GM18909 (cell line): Measurements from ENCODE around the gene MAP2K5.

Source experiments
- ATAC-seq: cut with Tn5 transposase; IDR thresholded peaks from one replicate; pipeline ENCODE4 v1.9.1; 2021; ENCODE audit warnings: mild to moderate bottlenecking; ENCODE audit not compliant: unreplicated experiment, poor library complexity

The MAP2K5 gene

GRCh38 chr15:67716171-67716570 is 173.7 kb downstream of the MAP2K5 start:
- ATAC-seq: no peak

DNA sequence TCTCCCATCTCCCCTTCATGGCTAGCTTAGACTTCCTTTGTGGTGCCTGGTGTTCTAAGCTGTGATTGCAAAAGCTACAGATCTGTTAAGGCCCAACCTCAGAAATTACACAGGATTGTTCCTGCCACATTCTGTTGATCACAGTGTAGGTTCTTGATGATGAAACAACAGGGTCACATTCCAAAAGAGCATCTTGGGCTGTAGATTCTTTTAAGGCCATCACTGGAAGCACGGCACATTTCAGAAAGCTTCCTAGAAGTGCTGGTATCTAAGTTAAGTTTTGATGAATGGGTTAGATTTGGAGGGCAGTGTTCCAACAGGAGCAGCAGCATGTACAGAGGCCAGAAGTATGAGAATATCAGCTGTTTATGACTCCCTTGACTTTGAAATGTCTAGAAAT is 175.3 kb downstream of the MAP2K5 start:
- ATAC-seq: no peak

DNA sequence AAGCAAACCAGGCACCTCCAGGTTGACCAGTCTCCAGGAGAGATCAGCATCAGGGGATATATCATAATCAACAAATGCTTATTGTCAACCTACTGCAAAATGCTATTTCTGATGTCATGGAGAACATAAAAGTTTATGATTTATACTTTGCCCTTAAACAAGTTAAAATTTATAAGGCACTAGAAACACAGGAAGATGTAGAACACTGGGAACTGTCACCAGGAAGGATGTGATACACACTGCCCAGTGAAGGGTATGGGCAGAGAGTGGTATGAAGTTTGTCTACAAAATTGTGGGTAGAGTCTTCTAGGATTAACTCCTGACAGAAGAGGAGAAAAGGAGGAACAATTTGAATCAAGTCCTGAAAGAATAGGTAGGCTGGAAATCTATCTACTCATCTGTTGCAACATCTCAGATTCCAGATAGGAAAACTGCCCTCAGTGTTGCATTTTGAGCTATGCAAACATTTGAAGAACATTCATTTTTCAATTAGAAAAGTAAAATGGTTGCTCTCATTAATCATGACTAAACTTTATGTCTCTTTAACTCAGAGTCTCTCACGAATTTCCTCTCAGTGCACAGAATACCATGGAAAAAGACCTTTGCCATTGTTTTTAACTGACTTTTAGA is 176.9 kb downstream of the MAP2K5 start:
- ATAC-seq: no peak

DNA sequence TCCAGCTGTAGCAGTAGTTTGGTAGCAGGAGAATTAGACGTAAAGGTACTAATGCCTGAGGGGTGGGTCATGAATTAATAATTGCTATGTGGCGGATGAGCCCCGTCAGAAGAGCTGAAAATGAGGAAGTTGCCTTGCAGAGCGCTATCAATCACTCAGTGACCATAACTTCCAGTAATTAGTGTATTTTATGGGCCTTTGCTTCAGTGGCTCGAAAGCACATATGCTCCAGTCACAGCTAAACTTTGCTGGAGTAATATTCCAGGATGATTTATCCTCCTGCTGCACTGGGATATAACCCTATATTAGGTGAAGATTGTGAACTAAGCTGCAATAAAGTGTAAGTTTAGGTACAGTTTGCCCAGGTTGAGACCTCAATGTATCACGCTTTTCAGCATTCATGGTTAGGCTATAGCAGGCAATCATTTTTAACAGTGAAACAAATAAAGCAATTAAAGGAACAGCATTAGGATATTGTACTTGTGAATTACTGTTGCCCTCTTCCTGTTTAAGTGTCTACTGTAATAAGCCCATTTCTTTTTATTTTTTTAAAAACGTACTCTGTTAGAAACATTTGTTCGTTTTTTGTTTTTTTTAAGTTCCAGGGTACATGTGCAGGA is 178.2 kb downstream of the MAP2K5 start:
- no peak for ATAC-seq

DNA sequence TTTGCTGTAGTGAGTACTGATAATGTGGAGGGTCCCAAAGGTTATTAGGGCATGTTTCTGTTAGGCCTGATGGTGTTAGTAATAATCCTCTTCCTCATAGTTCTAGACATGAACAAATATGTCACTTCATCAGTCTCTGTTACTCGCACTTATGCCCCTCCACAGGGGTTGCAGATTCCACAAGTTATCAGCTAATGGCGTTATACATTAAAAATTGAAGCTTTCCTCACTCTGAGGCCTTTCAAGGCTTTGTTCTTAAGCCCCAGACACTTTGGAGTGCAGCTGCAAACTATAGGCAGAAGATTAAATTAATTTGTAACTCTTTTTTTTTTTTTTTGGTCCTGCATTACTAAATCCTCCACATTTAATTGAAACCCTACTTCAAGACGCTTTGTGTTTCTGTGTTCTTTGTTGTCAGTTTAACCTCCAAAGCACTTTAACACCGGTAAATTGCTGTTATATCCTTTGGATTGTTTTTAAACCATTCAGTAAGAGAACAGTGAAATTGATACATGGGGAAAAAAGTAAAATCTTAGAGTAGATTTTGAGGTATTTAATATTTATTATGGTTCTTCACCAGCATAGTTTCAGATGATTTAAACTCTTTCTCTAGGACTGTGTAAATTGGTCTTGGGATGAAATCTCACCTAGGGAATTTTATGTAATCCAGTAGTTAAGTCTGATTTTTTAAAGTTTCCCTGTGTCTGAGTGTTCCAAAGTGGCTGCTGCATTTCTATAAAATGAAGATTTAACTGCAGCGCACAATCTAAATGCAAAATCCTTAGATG is 179.7 kb downstream of the MAP2K5 start:
- no peak for ATAC-seq

DNA sequence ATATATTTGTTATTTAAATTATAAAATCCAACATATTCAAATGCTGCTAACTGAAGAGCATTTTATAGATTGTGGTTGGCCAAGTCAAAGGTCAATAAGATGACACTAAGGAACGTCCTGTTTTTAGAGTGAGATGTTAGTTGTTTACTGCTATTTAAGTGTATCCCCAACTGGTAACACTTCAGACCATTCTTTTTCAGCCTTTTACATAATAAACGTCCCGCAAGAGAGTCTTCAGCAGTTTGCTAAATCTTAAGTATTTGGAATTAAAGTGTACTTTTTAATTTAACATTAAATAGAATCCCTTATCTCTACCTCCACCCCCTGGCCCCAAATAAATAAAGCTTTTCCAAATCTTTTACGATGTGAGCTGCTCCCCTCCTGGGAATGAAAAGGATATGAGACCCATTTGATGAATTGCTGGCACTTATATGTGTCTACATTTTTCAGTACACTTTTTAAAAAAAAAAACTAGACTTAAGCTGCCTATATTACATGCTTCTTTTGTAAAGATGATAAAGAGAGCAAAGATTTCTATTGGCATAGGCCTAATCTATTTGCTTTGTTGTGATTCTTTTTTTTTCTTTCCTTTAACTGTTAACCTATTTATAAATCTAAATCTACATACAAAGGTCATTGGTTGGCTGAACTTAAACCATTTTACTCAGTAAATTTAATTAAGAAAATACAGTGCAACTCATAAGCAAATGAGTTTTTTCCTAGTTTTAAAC is 181.0 kb downstream of the MAP2K5 start:
- no peak for ATAC-seq

GRCh38 chr15:67724691-67725375 is 182.3 kb downstream of the MAP2K5 start:
- ATAC-seq: no peak

GRCh38 chr15:67730135-67730534 is 187.6 kb downstream of the MAP2K5 start:
- no peak for ATAC-seq

GRCh38 chr15:67731112-67731721 is 188.7 kb downstream of the MAP2K5 start:
- no peak for ATAC-seq

- no peak for ATAC-seq
Measured at GRCh38 chr15:67732164-67732563, 189.7 kb downstream of the MAP2K5 start.

GRCh38 chr15:67732671-67733374 is 190.3 kb downstream of the MAP2K5 start:
- ATAC-seq: no peak

- ATAC-seq: no peak
Measured at GRCh38 chr15:67735896-67736295, 193.4 kb downstream of the MAP2K5 start.

GRCh38 chr15:67736810-67737209 is 194.3 kb downstream of the MAP2K5 start:
- no peak for ATAC-seq

DNA sequence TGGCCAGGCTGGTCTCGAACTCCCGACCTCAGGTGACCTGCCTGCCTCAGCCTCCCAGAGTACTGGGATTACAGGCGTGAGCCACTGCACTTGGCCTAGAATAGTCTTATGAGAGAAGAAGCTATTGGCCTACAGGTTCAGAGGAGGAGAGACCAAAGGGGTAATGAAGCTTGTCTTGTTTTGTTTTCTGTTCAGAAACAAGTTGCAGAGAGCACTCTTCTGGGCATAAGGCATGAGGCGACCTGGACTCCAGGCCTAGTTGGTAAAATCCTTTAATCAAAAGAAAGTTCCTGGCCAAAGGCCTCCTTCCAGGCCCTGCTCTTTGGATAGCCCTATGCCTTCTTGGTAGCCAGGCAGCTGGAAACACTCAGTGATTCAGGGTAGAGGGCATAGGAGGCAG is 195.6 kb downstream of the MAP2K5 start:
- no peak for ATAC-seq

DNA sequence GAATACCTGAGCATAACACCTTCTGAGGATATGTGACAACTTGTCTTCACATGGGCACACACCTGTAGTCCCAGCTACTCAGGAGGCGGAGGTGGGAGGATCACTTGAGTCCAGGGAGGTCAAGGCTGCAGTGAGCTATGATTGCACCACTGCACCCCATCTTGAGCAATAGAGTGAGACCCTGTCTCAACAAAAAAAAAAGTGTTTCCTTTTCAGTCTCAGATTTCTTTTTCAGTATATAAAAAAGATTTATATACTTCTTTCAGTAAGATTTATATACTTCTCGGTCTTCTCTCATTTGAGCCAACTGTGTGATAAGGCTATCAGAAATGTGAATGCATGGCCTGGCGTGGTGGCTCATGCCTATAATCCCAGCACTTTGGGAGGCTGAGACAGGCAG is 197.9 kb downstream of the MAP2K5 start:
- ATAC-seq: no peak

- ATAC-seq: no peak
Measured at GRCh38 chr15:67741308-67741707, 198.8 kb downstream of the MAP2K5 start.

DNA sequence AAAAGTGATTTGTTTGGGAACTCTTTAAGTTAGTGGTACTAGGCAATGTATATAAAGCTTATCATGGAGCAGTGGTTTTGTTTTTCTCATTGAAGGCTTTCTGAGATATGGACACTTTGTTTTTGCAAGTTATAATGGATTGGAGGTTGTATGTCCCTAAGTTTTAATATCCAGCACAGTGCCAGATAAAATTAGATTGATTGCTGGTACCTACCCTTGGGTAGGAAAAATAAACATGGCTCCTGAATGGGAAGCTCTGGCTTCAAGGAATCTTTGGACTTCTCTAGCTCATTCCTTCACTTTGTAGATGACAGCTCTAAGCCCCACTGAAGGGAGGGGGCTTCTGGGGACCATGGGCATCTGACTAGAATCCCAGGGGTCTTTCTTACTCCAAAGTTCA is 201.1 kb downstream of the MAP2K5 start:
- ATAC-seq: no peak

GRCh38 chr15:67744331-67745072 is 202.0 kb downstream of the MAP2K5 start:
- no peak for ATAC-seq
